Stimulated activated CD4-positive, alpha-beta T cell treated with anti-CD3 and anti-CD28 coated beads, Interleukin-1b, Interleukin-23, amount 100 ng/mL, for 24 hours (primary cell): ENCODE data around the gene RNF5.
"Not testable (repeated sequence)": the region's sequence is repeated elsewhere in the genome, so short reads cannot be mapped to it uniquely, and the experiment has no call there.

Source experiments
- DNase-seq, 4 experiments: peaks; one replicate each; pipeline ENCODE4 v3.0.0-alpha.2; 2020; ENCODE audit warnings: low read depth in 4 of 4, low spot score in 1 of 4

RNF5 gene

GRCh38 chr6:32177788-32178546 lies at the start of gene RNF5:
RNF5 (plus strand) TSS chr6:32178405; CDS start chr6:32178512, 107 bp downstream.
- peak; percentile 75 to 85 (median 84) for DNase-seq

- no peak for DNase-seq
These were observed 49.4 kb upstream of the RNF5 start for GRCh38 chr6:32128751-32129296.

GRCh38 chr6:32129297-32130088 lies 48.7 kb upstream of the RNF5 start:
- no peak for DNase-seq

GRCh38 chr6:32131439-32131948 lies 46.7 kb upstream of the RNF5 start:
- DNase-seq: no peak

GRCh38 chr6:32132110-32132509 lies 46.1 kb upstream of the RNF5 start:
- no peak for DNase-seq

- DNase-seq: no peak
These were observed 44.4 kb upstream of the RNF5 start for GRCh38 chr6:32133786-32134185.

- no peak for DNase-seq
These were observed 40.8 kb upstream of the RNF5 start for GRCh38 chr6:32137454-32137853.

GRCh38 chr6:32139590-32139989 lies 38.6 kb upstream of the RNF5 start:
- DNase-seq: no peak

- no peak for DNase-seq
These were observed 37.7 kb upstream of the RNF5 start for GRCh38 chr6:32140420-32141046.

GRCh38 chr6:32144238-32144637 lies 34.0 kb upstream of the RNF5 start:
- not testable (repeated sequence) for DNase-seq

GRCh38 chr6:32146287-32146686 lies 31.9 kb upstream of the RNF5 start:
- DNase-seq: no peak

GRCh38 chr6:32146687-32147086 lies 31.5 kb upstream of the RNF5 start:
- DNase-seq: no peak

- DNase-seq: no peak
These were observed 30.6 kb upstream of the RNF5 start for GRCh38 chr6:32147401-32148132.

- DNase-seq: peak in 3 of 4 experiments; percentile 51 to 55 (median 54)
These were observed 29.7 kb upstream of the RNF5 start for GRCh38 chr6:32148289-32149091.

- no peak for DNase-seq
These were observed 29.0 kb upstream of the RNF5 start for GRCh38 chr6:32149092-32149755.

GRCh38 chr6:32149932-32150870 lies 28.0 kb upstream of the RNF5 start:
- no peak for DNase-seq

- DNase-seq: no peak
These were observed 26.9 kb upstream of the RNF5 start for GRCh38 chr6:32151181-32151862.
